Adrenal gland (tissue), 12 donors: ENCODE measurements around the gene DVL1. TPM values are rescaled to one million over a fixed set of nuclear protein-coding genes. Genes with fewer than 3 reads are reported as not detected.

Experiments used
- DNase-seq, 7 donors: peaks; one replicate each; pipeline ENCODE4 v3.0.0-alpha.2; 2019 to 2020
- H3K27ac ChIP-seq, 5 donors: fragments of 200-600 bp; sonication (generic) in 4 of 5; 1 replicate in 3 of 5; 2 replicates in 2 of 5; pipeline versions ENCODE4 v1.5.1 to v1.8.0; 2016 to 2020; ENCODE audit warnings: mild to moderate bottlenecking in 1 of 5
- H3K27me3 ChIP-seq: fragments of 200-600 bp; 2 replicates; pipeline ENCODE4 v1.8.0; 2021
- H3K36me3 ChIP-seq, 2 donors: fragments of 200-600 bp; replicated peaks in 1 of 2; 1 replicate in 1 of 2; 2 replicates in 1 of 2; pipeline versions ENCODE4 v1.5.1 to v1.8.0; 2018 to 2022
- H3K4me1 ChIP-seq, 2 donors: fragments of 200-600 bp; replicated peaks in 1 of 2; 1 replicate in 1 of 2; 2 replicates in 1 of 2; pipeline versions ENCODE4 v1.5.1 to v1.8.0; 2018 to 2021
- H3K4me3 ChIP-seq, 4 donors: fragments of 200-600 bp; sonication (generic) in 3 of 4; one replicate each; pipeline ENCODE4 v1.5.1; 2016 to 2018
- H3K9me3 ChIP-seq, 3 donors: fragments of 200-600 bp; sonication (generic) in 1 of 3; replicated peaks in 1 of 3; 1 replicate in 2 of 3; 2 replicates in 1 of 3; pipeline versions ENCODE4 v1.5.1 to v1.8.0; 2016 to 2021
- CTCF ChIP-seq, 6 experiments: fragments of 450-650 bp in 4 of 6; fragments of 200-600 bp in 2 of 6; sonication (generic) in 1 of 6; IDR thresholded peaks; 1 replicate in 5 of 6; 2 replicates in 1 of 6; pipeline versions ENCODE4 v1.5.1 to v1.8.0; 2016 to 2021; ENCODE audit warnings: antibody characterized with exemption in 6 of 6, mild to moderate bottlenecking in 2 of 6, moderate library complexity in 1 of 6
- POLR2A ChIP-seq, 2 donors: fragments of 450-650 bp; IDR thresholded peaks; one replicate each; pipeline ENCODE4 v1.6.1; 2017; ENCODE audit warnings: antibody characterized with exemption in 2 of 2, mild to moderate bottlenecking in 2 of 2, moderate library complexity in 1 of 2
- WGBS, 4 donors: extraction: QIAGEN DNeasy Blood & Tissue Kit in 2 of 4; methylation state at CpG; one replicate each; pipeline versions ENCODE4 v1.1.5 to v1.1.7; 2013 to 2017; 5-methylcytosine and 5-hydroxymethylcytosine counted together
- intact Hi-C, 2 donors: fragments of 100-400 bp; cut with DNase I; formaldehyde crosslinking; loops; one replicate each; pipeline versions ENCODE4 v1.14.1 to v1.15.0; 2022 to 2023
- polyA plus RNA-seq, 3 donors: library from polyadenylated mRNA; stranded (reverse); fragments of 200-250 nt in 2 of 3; fragments of 350-450 nt in 1 of 3; fragmentation: Illumina TruSeq in 1 of 3; extraction: RNeasy Lipid Tissue Mini Kit (QIAGEN cat#74804) in 1 of 3; gene quantifications; one replicate each; pipeline ENCODE4 v1.2.3, GENCODE V29; 2013 to 2014
- total RNA-seq, 9 donors: library from RNA; depleted of rRNA in 4 of 9; stranded (reverse); fragments of >200 nt in 4 of 9; fragments of 120-200 nt in 1 of 9; fragmentation: NEBNext Ultra II Directional in 1 of 9; extraction: Animal tissue kit (Norgen Biotek cat#: 25700) in 1 of 9; gene quantifications; one replicate each; pipeline versions ENCODE4 v1.1.0 to v1.2.4, GENCODE V29; 2013 to 2023
- donor health status: healthy with polysubstance abuse.
- donor health status: Bipolar disorder and iron deficiency.
- donor health status: DM: yes; HTN: yes; CAD: no.
- donor health status: DM: no; HTN: no; CAD: no.
- donor health status: DM: no; HTN: no; CAD: no.
- donor health status: DM: yes; HTN: yes; CAD: no.

DVL1 gene
- total and polyA plus RNA-seq, 12 donors, result 4.0 to 279 (median 89.2) TPM

- peaks cover 0 to 9% of the 10 kb centered on the region in 2 donors for H3K36me3 ChIP-seq
- peaks cover 0 to 3% of the 10 kb centered on the region in 2 donors for H3K4me1 ChIP-seq
- no peak for DNase-seq
- TF ChIP-seq CTCF (IDR thresholded peaks at IDR 0.05), result no peak
- no peak for TF ChIP-seq POLR2A (IDR thresholded peaks at IDR 0.05)
- no peaks in the 10 kb centered on the region for H3K27me3 ChIP-seq
- WGBS, 4 donors, result 71 to 75% (median 74%) methylated on average over 3 to 30 of the region's 30 CpGs
- intact Hi-C loops, result loop anchor here in 1 of 2 donors (10.0 kb wide), 1 partner anchor 314 kb away; the partner anchor contains the start of gene PERM1
- no peak overlapping the region for H3K4me3 ChIP-seq
- no peak overlapping the region for H3K27ac ChIP-seq
- H3K9me3 ChIP-seq, result no peaks in the 10 kb centered on the region
These were observed 50.1 kb downstream of the DVL1 start for GRCh38 chr1:1298861-1299685.

- no peak for DNase-seq
- 87 to 93% (median 91%) methylated on average over 10 to 31 of the region's 31 CpGs; no CpG with 5 or more reads in 1 of the 4 donors for WGBS, 4 donors
- Histone ChIP-seq H3K27me3 (no peaks in the 10 kb centered on the region), H3K4me1 (no peaks in the 10 kb centered on the region), H3K36me3 (peaks cover 0 to 9% of the 10 kb centered on the region in 2 donors), H3K4me3 (no peak overlapping the region), H3K9me3 (no peaks in the 10 kb centered on the region), H3K27ac (no peak overlapping the region)
- intact Hi-C loops, result loop anchor here in 1 of 2 donors (10.0 kb wide), 1 partner anchor 313 kb away; the partner anchor contains the start of gene PERM1
- TF ChIP-seq POLR2A (IDR thresholded peaks at IDR 0.05), result no peak
- TF ChIP-seq CTCF (IDR thresholded peaks at IDR 0.05), result no peak
These were observed 51.3 kb downstream of the DVL1 start for GRCh38 chr1:1297802-1298424.

GRCh38 chr1:1296070-1297061 is 52.9 kb downstream of the DVL1 start:
- no peaks in the 10 kb centered on the region for H3K4me1 ChIP-seq
- H3K27ac ChIP-seq, result no peak overlapping the region
- no peak for DNase-seq
- no peaks in the 10 kb centered on the region for H3K27me3 ChIP-seq
- intact Hi-C loops, result loop anchor here in 1 of 2 donors (10.0 kb wide), 1 partner anchor 312 kb away; the partner anchor contains the start of gene PERM1
- WGBS, 4 donors, result 90 to 95% (median 92%) methylated on average over 21 to 62 of the region's 62 CpGs
- no peak overlapping the region for H3K4me3 ChIP-seq
- H3K9me3 ChIP-seq, result no peaks in the 10 kb centered on the region
- peaks cover 0 to 9% of the 10 kb centered on the region in 2 donors for H3K36me3 ChIP-seq
- no peak for TF ChIP-seq CTCF (IDR thresholded peaks at IDR 0.05)
- TF ChIP-seq POLR2A (IDR thresholded peaks at IDR 0.05), result no peak
